Renal cortical epithelial cell (primary cell): ENCODE data around the gene MYH9. TPM values are rescaled to one million over a fixed set of nuclear protein-coding genes. Genes with fewer than 3 reads are reported as not detected.

Experiments used
- DNase-seq: peaks from one replicate; pipeline ENCODE4 v3.0.0-alpha.2; 2011; ENCODE audit warnings: low read depth
- total RNA-seq: library from RNA; depleted of rRNA; stranded (reverse); fragments of >200 nt; gene quantifications from 2 replicates; pipeline ENCODE4 v1.2.3, GENCODE V29; 2014

The MYH9 gene
- total RNA-seq, 1 donor from 2014 or later = 1,268 TPM

GRCh38 chr22:36316419-36316818 lies 71.3 kb downstream of the MYH9 start:
- no peak for DNase-seq

GRCh38 chr22:36315325-36315724 lies 72.4 kb downstream of the MYH9 start:
- no peak for DNase-seq

- DNase-seq = no peak
These were observed 76.2 kb downstream of the MYH9 start for GRCh38 chr22:36311386-36312085.

GRCh38 chr22:36308880-36309279 lies 78.9 kb downstream of the MYH9 start:
- no peak for DNase-seq

- no peak for DNase-seq
These were observed 81.5 kb downstream of the MYH9 start for GRCh38 chr22:36306227-36306626.

- no peak for DNase-seq
These were observed 82.0 kb downstream of the MYH9 start for GRCh38 chr22:36305813-36306212.

- no peak for DNase-seq
These were observed 83.3 kb downstream of the MYH9 start for GRCh38 chr22:36304429-36304828.

- DNase-seq = no peak
These were observed 83.9 kb downstream of the MYH9 start for GRCh38 chr22:36303874-36304273.

GRCh38 chr22:36303115-36303467 lies 84.7 kb downstream of the MYH9 start:
- DNase-seq = no peak

GRCh38 chr22:36302439-36303114 lies 85.2 kb downstream of the MYH9 start:
- DNase-seq = no peak

GRCh38 chr22:36301851-36302250 lies 85.9 kb downstream of the MYH9 start:
- DNase-seq = no peak

GRCh38 chr22:36301384-36301828 lies 86.4 kb downstream of the MYH9 start:
- DNase-seq = peak; percentile 43

GRCh38 chr22:36300396-36301212 lies 87.2 kb downstream of the MYH9 start:
- DNase-seq = no peak

- DNase-seq = no peak
These were observed 87.9 kb downstream of the MYH9 start for GRCh38 chr22:36299911-36300310.

GRCh38 chr22:36299295-36299694 lies 88.5 kb downstream of the MYH9 start:
- DNase-seq = no peak

GRCh38 chr22:36298601-36299000 lies 89.2 kb downstream of the MYH9 start:
- no peak for DNase-seq

- DNase-seq = no peak
These were observed 89.6 kb downstream of the MYH9 start for GRCh38 chr22:36298118-36298517.

- DNase-seq = no peak
These were observed 90.2 kb downstream of the MYH9 start for GRCh38 chr22:36297568-36297967.

- DNase-seq = no peak
These were observed 91.1 kb downstream of the MYH9 start for GRCh38 chr22:36296690-36297089.

GRCh38 chr22:36295247-36295646 lies 92.5 kb downstream of the MYH9 start:
- DNase-seq = no peak

GRCh38 chr22:36294801-36295200 lies 93.0 kb downstream of the MYH9 start:
- no peak for DNase-seq

GRCh38 chr22:36294293-36294620 lies 93.5 kb downstream of the MYH9 start:
- DNase-seq = no peak
